Transverse colon (tissue), 3 donors: Measurements from ENCODE around the gene SELENOI.

ENCODE experiments used
- CTCF ChIP-seq, 5 experiments: fragments of 200-600 bp in 3 of 5; fragments of 450-650 bp in 2 of 5; sonication (generic) in 3 of 5; IDR thresholded peaks; 1 replicate in 2 of 5; 2 replicates in 3 of 5; pipeline ENCODE4 v1.5.1; 2016 to 2017; ENCODE audit warnings: antibody characterized with exemption in 5 of 5, inconsistent platforms in 3 of 5, mild to moderate bottlenecking in 2 of 5, moderate library complexity in 1 of 5
- EP300 ChIP-seq: sonication (generic); formaldehyde crosslinking; IDR thresholded peaks from one replicate; pipeline ENCODE4 v1.6.1; 2017; ENCODE audit warnings: antibody characterized with exemption, low read depth

GRCh38 chr2:26363958-26364357 lies 18.0 kb downstream of the SELENOI start:
- no peak for TF ChIP-seq CTCF (IDR thresholded peaks at IDR 0.05)
- no peak for TF ChIP-seq EP300
